ENCODE data around the gene PPP1R14C. TPM values are rescaled to one million over a fixed set of nuclear protein-coding genes. Genes with fewer than 3 reads are reported as not detected.

The PPP1R14C gene
- total RNA-seq, 1 experiment from 2014 or later = 4.6 TPM

DNA sequence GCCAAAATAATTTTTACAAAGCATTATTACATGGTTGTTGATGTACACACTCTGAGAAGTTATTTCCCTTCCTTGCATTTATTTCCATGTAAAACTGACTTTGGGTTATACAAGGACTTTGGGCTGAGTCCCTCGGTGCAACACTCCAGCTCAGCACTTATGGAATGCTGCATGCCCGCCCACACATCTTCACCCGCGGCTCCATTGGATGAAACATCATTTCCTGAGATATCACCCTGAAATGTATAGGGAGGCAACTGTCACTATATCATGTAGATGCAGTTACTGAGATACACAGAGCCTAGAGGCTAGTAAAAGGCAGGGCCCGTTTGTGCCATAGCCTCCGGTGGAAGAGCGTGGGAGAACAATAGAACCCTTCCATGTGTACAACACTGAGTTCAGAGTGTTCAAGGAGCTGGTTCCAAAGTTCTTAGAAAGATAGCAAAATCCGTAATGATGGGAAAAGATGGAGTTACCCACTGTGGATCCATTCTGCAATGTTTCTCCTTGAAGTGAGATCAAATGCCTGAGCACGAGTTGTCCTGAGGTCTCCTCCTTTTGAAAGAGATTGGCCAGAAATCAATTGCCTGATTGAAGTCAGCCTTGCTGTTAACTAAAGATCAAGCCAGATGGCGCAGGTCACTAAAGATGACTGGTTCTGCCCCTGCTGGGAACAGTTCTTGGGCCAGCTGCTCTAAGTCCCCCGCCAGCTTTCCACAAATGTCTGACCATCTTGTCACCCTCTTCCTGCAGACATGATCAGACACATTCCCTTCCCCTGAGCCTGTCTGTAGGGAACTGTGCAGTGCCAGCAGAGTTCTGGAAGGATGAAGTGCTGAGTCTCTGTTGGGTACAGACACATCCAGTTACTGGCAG lies 125.1 kb downstream of the PPP1R14C start:
- TF ChIP-seq EZH2 (IDR thresholded peaks at IDR 0.05; ENCODE audit: borderline replicate concordance, low read depth, low read length, poor library complexity, severe bottlenecking) (no peak), CTCF (conservative IDR thresholded peaks at IDR 0.05; ENCODE audit: low read depth, low read length) (no peak)
- POLR2A ChIA-PET (ENCODE audit: low non-redundant PET) = no interaction called here
- Histone ChIP-seq H3K27ac (ENCODE audit: low read depth, low read length, poor library complexity, severe bottlenecking) (no peak overlapping the region), H3K36me3 (ENCODE audit: insufficient read depth, low read length, poor library complexity, severe bottlenecking) (no peaks in the 10 kb centered on the region), H3K4me3 (ENCODE audit: low read depth, low read length, poor library complexity, severe bottlenecking) (no peak overlapping the region), H3K27me3 (replicated peaks; ENCODE audit: insufficient read depth, low read depth, low read length, poor library complexity) (no peaks in the 10 kb centered on the region), H3K4me1 (ENCODE audit: insufficient read depth, low read length, poor library complexity, severe bottlenecking) (no peaks in the 10 kb centered on the region), H3K9me3 (ENCODE audit: low read depth, low read length, poor library complexity, severe bottlenecking) (no peaks in the 10 kb centered on the region)
- CTCF ChIA-PET = no interaction called here
- peak; percentile 53 for DNase-seq (ENCODE audit: low spot score)
- no TSS peak for BruUV-seq (replicated peaks)
- intact Hi-C loops (cut with micrococcal nuclease; ENCODE audit: unreplicated experiment) = no loop called here

DNA sequence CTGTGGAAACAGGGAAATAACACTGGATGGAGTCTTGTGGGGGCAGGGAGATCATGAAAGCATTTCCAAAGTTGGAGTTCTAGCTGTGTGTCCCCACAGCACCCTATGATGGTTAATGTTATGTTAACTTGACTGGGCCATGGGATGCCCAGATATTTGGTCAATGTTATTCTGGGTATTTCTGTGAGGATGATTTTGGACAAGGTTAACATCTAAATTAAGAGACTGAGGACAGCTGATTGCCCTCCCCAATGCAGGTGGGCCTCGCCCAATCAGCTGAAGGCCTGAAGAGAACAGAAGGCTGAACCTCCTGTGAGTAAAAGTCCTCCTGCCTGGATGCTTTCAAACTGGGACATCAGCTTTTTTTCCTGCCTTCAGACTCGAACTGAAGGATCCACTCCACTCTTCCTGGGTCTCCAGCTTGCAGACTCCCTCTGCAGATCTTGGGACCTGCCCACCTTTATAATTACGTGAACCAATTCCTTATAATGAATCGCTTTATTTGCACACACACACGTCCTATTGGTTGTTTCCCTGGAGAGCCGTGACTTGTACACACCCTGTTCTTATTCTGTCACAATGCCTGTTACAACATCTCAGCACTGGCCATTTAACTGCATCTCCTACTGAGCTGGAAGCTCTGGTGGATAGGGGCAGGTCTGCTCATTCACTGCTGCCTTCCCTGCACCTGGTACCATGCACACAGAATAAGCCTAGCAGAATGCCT lies 126.4 kb downstream of the PPP1R14C start:
- Histone ChIP-seq H3K36me3 (ENCODE audit: insufficient read depth, low read length, poor library complexity, severe bottlenecking) (no peaks in the 10 kb centered on the region), H3K4me1 (ENCODE audit: insufficient read depth, low read length, poor library complexity, severe bottlenecking) (no peaks in the 10 kb centered on the region), H3K4me3 (ENCODE audit: low read depth, low read length, poor library complexity, severe bottlenecking) (no peak overlapping the region), H3K9me3 (ENCODE audit: low read depth, low read length, poor library complexity, severe bottlenecking) (no peaks in the 10 kb centered on the region), H3K27me3 (replicated peaks; ENCODE audit: insufficient read depth, low read depth, low read length, poor library complexity) (no peaks in the 10 kb centered on the region), H3K27ac (ENCODE audit: low read depth, low read length, poor library complexity, severe bottlenecking) (no peak overlapping the region)
- ChIA-PET POLR2A (ENCODE audit: low non-redundant PET) (interaction anchor here (0.5 kb wide), 1 partner anchor 26 kb away, joined by 3 read pairs; no protein-coding TSS in a partner anchor), CTCF (no interaction called here)
- intact Hi-C loops (cut with micrococcal nuclease; ENCODE audit: unreplicated experiment) = no loop called here
- DNase-seq (ENCODE audit: low spot score) = no peak
- TF ChIP-seq CTCF (conservative IDR thresholded peaks at IDR 0.05; ENCODE audit: low read depth, low read length) (no peak), EZH2 (IDR thresholded peaks at IDR 0.05; ENCODE audit: borderline replicate concordance, low read depth, low read length, poor library complexity, severe bottlenecking) (no peak)
- BruUV-seq (replicated peaks) = no TSS peak

DNA sequence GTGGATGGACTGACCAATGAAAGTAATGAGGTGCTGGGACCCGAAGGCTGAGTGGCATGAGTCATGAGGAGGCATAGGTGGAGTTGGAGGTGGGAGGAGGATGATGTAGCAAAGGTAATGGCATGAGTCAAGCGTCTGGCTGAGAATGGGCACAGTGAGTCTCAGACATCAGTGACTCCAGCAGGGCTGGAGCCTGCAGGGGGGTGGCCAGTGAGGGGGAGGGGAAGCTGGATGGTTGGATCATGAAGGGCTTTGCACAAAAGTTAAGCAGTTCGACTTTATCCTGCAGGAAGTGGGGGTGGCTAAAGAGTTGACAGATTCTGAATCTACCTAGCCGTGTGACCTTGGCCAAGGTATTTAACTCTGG lies 127.0 kb downstream of the PPP1R14C start:
- CTCF ChIA-PET = no interaction called here

More for the DNA sequence above, 127.0 kb downstream of the PPP1R14C start:
- intact Hi-C loops (cut with micrococcal nuclease; ENCODE audit: unreplicated experiment) = no loop called here
- Histone ChIP-seq H3K36me3 (ENCODE audit: insufficient read depth, low read length, poor library complexity, severe bottlenecking) (no peaks in the 10 kb centered on the region), H3K4me1 (ENCODE audit: insufficient read depth, low read length, poor library complexity, severe bottlenecking) (no peaks in the 10 kb centered on the region), H3K27me3 (replicated peaks; ENCODE audit: insufficient read depth, low read depth, low read length, poor library complexity) (no peaks in the 10 kb centered on the region), H3K4me3 (ENCODE audit: low read depth, low read length, poor library complexity, severe bottlenecking) (no peak overlapping the region), H3K27ac (ENCODE audit: low read depth, low read length, poor library complexity, severe bottlenecking) (no peak overlapping the region), H3K9me3 (ENCODE audit: low read depth, low read length, poor library complexity, severe bottlenecking) (no peaks in the 10 kb centered on the region)
- POLR2A ChIA-PET (ENCODE audit: low non-redundant PET) = no interaction called here
- no peak for DNase-seq (ENCODE audit: low spot score)
- BruUV-seq (replicated peaks) = no TSS peak
- TF ChIP-seq CTCF (conservative IDR thresholded peaks at IDR 0.05; ENCODE audit: low read depth, low read length) (no peak), EZH2 (IDR thresholded peaks at IDR 0.05; ENCODE audit: borderline replicate concordance, low read depth, low read length, poor library complexity, severe bottlenecking) (no peak)

Data from A673 (cell line).